ENCODE measurements around the gene TMEM167A.
"Not testable (repeated sequence)": the region's sequence is repeated elsewhere in the genome, so short reads cannot be mapped to it uniquely, and the experiment has no call there.

The TMEM167A gene

GRCh38 chr5:83090169-83090568, 13.0 kb upstream of the TMEM167A start:
- no peak for DNase-seq (ENCODE audit: low spot score)

- no peak for DNase-seq (ENCODE audit: low spot score)
Observed at GRCh38 chr5:83085106-83085505, 7.9 kb upstream of the TMEM167A start.

DNA sequence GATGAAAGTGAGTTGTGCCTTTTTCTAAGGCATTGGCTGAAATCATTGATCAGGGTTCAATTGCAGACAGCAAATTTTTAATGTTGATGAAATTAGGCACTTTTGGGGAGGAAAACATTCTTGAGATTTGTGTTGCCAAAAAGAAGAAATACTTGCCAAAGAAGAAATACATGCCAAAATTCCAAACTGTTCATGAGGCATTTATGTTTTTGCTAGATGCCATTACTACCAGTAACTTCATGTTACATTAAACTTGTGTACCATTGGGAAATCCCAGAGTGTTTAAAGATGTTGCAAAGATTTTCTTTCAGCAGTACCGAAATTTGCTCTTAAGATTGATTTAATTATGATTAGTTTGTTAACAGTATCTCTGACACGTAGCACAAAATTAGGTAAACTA, 7.1 kb upstream of the TMEM167A start:
- no peak for DNase-seq (ENCODE audit: low spot score)

DNA sequence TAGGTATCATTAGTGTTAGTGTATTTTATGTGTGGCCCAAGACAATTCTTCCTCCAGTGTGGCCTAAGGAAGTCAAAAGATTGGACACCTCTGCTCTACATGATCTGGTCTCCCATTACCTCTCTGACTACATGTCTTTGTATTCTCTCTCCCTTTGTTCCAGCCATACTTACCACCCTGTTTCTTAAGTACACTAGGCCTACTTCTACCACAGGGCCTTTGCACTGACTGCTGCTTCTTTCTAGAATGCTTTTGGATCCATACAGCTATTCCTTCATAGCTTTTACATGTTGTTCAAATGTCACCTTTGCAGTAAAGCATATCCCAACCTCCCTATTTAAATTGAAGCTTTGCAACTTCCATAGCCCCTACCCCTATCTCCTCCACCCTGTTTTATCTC, 5.6 kb upstream of the TMEM167A start:
- DNase-seq (ENCODE audit: low spot score), result no peak

- peak; percentile 25 for DNase-seq (ENCODE audit: low spot score)
Observed at GRCh38 chr5:83077662-83078261, 568 bp upstream of the TMEM167A start.

DNA sequence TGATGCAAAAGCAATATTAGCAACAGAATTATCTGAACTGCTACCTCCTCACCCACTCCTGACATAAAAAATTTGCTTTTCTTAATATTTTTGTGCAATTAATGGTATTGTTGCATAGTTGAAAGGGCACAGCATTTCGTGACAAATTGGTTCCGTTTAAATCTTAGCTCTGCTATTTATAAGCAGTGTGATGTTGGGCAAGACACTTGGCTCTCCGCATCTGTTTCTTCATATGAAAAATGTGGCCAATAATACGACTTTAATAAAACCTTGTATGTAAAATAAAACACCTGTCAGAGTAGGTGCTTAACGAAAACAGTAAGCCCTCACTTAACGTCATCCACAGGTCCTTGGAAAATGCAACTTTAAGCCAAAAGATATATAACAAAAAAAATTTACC, 4.2 kb downstream of the TMEM167A start:
- DNase-seq (ENCODE audit: low spot score), result no peak

- DNase-seq (ENCODE audit: low spot score), result no peak
Observed at GRCh38 chr5:83071286-83072051, 5.7 kb downstream of the TMEM167A start.

- no peak for DNase-seq (ENCODE audit: low spot score)
Observed at GRCh38 chr5:83069096-83069799, 7.9 kb downstream of the TMEM167A start.

GRCh38 chr5:83067377-83067776, 9.8 kb downstream of the TMEM167A start:
- DNase-seq (ENCODE audit: low spot score), result not testable (repeated sequence)

DNA sequence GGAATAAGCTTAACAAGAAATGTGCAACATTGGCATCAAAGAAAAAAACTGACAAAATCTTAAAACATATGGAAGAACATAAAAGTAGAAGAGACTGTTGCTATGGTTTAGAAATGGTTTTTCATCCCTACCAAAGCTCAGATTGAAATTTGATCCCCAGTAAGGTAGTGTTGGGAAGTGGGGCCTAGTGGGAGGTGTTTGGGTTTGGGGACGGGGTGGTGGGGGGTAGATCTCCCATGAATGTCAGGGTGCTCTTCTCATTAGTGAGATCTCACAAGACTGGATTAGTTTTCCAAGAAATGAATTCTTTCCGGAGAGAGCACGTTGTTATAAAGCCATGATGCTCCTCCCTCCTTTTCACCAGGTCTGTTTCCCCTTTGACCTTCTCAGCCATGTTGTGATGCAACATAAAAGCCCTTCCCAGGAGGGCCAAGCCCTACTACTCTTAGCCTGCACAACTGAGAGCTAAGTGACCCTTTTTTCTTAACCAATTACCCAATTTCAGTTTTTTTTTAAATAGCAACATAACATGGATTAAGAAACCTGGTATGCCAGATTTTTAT, 10.6 kb downstream of the TMEM167A start:
- DNase-seq (ENCODE audit: low spot score), result peak; percentile 22

DNA sequence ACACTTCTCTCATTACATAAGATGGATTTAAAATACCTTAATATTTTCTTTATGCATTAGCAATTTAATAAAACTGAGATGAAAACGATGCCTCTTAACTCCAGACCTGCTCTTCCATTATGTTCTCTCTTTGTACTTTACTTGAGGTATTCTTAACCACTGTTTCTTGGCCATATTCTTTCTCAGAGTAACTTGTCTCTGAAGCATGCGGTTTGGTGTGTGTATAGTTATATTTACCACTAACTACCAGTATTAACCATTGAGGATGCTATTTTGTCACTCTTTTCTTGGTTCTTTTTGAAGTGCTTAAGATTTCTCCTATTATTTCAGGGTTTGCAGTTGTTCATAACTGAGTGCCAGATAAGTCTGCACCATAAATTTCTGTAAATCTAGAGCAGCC, 17.9 kb downstream of the TMEM167A start:
- no peak for DNase-seq (ENCODE audit: low spot score)

- no peak for DNase-seq (ENCODE audit: low spot score)
Observed at GRCh38 chr5:83058726-83059125, 18.5 kb downstream of the TMEM167A start.

GRCh38 chr5:83055166-83055565, 22.0 kb downstream of the TMEM167A start:
- DNase-seq (ENCODE audit: low spot score), result no peak

DNA sequence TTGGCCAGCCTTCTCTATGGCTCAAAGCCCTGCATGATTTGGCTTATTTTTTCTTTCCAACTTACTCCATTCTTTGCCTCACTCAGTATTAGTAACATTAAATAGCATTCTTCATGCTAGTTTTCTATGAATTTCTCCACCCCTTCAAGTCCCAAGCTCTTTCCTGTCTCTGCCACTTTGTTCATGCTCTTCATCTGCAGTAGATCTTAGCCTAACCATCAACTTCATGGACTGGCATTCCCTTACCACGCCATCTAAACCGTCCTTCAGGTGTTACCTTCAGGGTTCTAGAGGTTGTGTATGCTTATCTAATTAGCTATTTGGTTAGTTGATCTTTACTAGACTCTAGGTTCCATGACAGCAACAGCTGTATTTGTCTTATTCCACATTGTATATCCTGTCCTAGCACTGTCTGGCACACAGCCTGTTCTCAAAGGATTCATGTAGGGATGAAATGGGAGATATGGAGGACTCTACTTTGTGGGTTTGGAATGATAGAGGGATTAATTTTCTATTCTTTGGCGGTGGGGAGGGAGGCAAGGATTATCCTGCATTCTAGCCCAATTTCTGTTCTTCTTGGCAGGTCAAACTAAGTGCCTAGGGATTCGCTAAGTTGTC, 26.4 kb downstream of the TMEM167A start:
- DNase-seq (ENCODE audit: low spot score), result no peak

DNA sequence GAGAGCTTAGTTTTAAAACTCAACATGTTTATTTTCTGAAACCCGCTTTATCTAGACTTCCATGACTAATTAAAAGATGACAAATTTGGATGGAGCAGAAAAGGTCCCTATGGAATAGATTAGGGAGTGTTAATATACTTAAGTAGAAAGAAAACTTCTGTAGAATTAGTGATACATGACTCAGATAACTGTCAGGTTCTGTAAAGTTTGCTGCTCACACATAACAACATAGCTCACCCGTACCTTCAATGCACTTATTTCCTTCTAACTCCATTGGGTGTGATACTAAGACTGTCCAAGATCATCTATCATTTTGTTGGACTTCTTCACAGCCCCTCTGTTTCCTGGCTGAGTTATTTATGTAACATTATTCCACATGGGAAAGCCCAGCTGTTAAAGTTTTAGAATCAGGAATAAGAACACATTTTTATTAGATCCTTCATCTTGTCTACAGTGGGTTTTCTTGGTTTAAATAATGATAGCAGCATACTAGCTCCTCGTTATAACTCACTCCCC, 27.8 kb downstream of the TMEM167A start:
- DNase-seq (ENCODE audit: low spot score), result no peak

- DNase-seq (ENCODE audit: low spot score), result no peak
Observed at GRCh38 chr5:83048811-83049210, 28.4 kb downstream of the TMEM167A start.

GRCh38 chr5:83048277-83048676, 28.9 kb downstream of the TMEM167A start:
- DNase-seq (ENCODE audit: low spot score), result no peak

DNA sequence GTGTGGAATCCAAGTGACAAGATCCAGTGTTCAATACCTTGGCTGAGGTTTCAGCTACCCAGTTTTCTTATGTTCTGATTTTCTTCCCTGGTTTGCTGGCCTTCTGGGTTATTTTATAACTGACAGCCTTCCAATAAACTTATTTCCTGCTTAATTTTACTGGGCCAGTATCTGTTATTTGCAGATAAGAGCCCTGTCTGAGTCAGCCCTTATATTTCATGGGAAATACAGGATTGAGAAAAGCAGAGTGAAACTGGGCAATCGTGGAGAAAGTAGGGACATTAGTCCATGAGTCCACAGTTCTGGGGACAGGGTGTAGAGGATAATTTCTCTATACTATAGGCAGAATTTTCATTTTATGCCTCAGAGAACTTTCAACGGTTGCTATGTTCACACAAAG, 32.3 kb downstream of the TMEM167A start:
- DNase-seq (ENCODE audit: low spot score), result no peak

DNA sequence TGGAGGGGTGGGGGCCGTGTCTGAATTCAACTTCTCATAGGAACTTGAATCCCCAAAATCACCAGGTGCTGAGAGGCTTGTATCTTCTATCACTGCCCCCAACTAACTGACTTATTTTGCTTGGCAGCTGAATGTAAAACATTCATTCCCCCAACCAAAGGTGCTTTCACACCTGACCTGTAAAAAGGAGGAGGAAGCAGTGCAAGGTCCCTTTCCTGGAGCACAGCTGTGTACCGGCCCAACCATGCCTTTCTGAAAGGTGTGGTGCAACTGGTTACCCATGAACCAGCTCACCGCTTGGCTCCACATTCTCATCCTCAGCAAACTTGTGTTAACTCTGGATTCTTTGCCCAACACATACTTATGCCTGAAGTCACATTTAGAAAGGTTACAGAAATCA, 34.7 kb downstream of the TMEM167A start:
- DNase-seq (ENCODE audit: low spot score), result no peak

DNA sequence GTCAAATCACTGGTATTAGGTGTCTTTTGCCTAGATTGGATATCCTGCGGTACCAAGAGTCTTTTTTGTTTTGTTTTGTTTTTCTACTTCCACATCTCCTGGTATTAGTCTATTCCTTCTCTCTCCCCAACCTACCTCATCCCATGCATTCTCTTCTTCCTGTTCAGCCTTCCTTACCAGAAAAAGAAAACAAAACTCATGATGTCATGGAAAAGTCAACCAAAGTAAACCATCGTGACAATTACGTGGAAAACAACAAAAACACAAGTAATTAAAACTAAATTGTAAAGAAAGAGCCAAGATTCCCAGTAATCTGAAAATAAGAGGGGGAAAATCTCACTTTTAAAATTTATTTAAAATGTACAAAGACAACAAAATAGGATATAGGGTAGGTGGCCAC, 38.3 kb downstream of the TMEM167A start:
- DNase-seq (ENCODE audit: low spot score), result no peak

DNA sequence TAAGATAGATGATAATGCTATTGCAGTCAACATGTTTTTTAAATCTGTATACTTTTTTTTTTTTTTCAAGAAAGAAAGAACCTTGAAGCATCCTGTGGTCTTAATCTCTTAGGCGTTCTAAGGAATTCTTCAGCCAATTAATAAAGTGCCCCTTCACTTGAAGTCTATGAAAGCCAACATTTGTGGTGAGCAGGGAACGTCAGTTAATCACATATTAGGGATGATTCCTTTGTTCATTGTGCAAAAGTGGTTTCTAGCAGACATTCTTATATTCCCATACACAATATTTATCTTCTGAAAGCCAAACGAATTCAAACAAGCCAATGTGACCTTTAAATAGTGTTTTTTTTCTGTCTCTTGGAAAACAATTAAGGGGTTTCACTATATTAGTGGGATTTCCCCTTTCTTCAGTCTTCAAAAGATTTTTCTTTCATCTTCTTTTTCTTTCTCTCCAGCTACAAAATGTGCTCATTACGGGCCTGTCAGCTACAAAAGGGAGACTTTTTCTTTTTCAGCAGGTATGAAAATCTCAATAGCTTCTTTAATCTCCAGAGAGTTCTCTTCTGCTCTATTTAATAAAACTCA, 40.1 kb downstream of the TMEM167A start:
- DNase-seq (ENCODE audit: low spot score), result no peak
